ENCODE measurements around the gene AOPEP.
A peak's percentile ranks its signal among the peaks of the same experiment; 100 is the strongest.
"Not testable (repeated sequence)": the region's sequence is repeated elsewhere in the genome, so short reads cannot be mapped to it uniquely, and the experiment has no call there.

AOPEP gene

DNA sequence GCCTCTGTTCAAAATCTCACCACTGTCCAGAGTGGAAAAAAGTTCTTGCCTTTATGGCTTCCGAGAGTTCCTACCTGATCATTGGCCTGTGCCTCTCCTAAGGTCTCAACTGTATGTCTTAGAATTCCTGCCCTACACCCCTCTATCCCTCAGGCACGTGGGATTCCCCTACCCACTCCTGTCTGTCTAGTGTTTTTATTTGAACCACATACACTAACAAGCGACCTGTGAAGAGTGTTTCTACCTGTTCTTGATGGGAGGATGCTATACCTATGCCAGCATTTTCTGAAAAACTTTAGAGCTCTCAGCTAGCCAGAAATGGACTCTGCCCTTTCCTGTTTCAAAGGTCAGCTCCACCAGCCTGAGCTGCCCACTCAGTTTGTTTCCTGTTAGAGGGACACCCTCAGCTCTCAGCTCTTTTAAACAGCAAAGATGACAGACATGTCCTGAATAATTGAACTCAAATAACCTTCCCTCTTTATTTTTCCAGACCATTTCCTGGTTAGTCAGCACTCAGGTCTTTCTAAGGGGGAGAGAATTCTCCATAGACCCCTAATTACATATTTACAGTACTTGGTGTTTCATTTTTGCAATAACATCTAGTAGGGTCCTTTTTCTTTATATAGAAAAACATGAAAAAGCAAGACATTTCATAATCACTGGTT is 214.8 kb downstream of the AOPEP start:
- DNase-seq: no peak

DNA sequence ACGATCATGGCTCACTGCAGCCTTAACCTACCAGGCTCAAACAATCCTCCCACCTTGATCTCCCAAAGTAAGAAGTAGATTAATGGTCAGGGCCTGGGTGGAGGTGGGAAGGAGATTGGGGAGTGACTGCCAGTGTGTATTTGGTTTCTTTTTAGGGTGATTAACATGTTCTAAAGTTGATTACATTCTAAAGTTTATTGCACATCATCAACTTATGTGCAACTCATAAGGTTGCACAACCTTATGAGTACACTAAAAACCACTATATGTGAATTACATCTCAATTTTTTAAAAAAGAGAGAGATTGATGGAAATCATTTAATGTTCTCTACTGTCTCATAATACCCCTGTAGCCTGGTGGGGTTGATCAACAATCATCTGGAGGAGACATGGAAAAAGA is 218.1 kb downstream of the AOPEP start:
- DNase-seq: no peak

DNA sequence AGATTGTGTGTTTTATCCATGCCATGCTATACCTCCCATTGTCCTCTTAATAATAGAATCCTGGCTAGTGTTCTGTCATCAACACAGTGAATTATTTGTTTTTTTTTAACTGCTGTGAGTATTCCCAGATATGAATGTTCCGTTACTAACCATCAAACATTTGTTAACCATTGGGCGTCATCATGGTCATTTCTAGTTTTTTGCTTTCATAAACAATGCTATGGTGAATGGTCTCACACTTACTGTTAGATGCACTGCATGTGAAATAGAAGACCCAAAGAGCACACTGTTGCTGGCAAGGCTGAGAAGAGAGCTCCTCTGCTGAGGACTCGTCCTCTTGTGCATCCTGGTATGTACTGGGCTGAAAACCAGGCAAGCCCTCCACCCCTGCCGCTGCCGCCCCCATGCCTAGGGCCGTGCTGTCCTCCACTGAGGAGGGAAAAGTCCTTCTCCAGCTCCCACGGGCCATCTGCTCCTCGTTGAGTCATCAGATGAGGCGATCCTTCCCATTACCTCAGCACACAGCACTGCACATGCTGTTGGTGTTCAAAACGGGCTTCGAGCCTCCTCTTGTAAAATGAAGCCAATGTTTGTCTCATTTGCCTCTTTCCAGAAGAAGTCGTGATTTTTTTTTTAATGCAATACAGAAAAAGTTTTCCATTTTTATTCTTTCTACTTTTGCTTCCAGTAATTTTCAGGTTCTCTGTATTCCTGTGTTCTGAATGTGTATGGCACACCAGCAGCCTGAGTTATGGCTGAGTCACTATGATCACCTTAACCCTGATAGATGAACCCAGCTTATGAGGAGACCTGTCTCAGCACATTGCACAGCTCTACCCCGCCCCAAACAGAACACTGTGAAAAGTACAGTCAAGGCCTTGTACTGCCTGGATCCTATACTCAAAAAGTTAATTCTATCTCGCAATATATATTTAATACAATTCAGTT is 219.0 kb downstream of the AOPEP start:
- DNase-seq: peak; percentile 77

DNA sequence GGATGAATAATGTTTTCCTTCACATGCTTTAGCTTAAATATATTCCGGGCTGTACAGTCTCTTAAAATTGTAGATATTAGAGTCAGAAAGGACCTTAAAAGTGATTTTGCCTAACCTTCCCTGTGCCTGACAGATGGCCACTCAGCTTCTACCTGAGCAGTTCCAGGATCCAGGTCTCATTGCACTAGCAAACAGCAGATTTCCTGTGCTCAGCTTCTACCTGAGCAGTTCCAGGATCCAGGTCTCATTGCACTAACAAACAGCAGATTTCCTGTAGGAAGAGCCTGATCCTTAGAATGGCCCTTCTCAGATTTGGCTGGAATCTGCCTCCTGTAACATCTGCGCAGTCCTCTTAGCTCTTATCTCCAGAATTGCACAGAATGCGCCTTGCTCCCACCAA is 219.8 kb downstream of the AOPEP start:
- DNase-seq: no peak

DNA sequence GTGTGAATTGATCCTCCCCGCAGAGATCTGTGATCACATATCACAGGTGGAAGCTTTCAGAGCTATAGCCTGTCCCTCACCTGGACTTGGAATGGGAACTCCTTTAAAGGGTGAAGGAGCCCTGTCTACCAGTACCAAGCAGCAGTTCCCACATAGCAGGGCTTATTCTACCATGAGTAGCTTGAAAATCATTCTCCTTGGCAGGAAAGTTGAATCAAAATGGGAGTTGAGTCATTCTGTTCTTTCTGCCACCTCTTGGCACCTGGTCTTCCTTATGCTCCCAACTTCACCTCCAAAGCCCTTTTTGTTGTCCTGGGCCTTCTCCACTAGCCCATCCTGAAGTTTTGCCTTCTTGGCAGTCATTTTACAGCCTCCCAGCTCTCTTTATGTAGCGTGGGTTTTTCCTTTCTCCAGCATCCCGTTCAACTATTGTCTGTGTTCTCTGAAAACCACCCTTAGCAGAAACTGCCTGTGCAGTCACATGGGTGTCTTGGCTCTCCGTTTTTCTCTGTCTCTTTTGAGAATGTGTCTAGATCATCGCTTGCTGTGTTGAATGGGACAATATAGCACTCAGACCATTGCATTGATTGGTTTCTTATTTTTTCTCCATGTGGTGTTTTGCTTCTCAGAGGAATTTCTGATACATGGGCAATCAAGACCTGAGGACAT is 222.2 kb downstream of the AOPEP start:
- DNase-seq: peak; percentile 26

DNA sequence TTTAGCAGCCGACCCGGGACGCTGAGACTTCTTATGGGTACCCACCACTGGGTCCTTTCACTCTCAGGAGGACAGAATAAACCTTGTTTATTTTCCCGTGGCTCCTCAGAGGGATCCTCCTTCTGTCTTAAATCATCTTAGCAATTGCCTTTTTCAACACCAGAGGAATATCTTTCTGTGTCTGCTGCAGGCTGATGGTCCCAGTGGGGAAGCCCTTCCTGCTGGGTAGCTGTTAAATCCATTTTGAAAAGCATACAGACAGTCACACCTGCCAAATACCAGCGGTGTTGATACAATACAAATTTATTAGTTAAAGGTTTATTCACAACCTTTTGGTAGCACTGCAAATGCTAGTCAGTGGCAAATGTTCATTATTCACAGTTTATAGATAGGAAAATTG is 222.9 kb downstream of the AOPEP start:
- no peak for DNase-seq

DNA sequence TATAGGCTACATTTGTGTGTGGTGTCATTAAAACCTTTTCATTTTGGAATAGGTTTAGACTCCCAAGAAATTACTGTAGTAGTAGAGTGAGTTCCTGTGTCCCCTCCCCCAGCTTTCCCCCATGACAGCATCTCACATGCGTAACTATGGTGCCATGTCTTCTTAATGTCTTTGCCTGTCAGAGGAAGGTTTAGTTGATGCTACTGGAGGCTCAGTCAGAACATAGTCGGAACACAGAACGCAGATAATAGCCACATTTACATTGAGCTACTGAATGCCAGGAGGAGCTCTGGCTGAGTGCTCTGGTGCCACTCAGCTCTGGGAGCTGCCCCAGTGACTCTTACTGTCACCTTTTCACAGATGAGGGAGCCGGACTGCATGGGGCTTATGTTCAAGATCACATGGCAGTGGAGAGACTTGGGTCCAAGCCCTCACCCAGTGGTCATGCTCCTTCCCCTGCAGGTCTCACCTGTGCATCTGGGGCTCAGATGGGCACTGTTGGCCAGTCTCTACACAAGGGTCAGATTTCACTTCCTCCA is 223.6 kb downstream of the AOPEP start:
- no peak for DNase-seq

DNA sequence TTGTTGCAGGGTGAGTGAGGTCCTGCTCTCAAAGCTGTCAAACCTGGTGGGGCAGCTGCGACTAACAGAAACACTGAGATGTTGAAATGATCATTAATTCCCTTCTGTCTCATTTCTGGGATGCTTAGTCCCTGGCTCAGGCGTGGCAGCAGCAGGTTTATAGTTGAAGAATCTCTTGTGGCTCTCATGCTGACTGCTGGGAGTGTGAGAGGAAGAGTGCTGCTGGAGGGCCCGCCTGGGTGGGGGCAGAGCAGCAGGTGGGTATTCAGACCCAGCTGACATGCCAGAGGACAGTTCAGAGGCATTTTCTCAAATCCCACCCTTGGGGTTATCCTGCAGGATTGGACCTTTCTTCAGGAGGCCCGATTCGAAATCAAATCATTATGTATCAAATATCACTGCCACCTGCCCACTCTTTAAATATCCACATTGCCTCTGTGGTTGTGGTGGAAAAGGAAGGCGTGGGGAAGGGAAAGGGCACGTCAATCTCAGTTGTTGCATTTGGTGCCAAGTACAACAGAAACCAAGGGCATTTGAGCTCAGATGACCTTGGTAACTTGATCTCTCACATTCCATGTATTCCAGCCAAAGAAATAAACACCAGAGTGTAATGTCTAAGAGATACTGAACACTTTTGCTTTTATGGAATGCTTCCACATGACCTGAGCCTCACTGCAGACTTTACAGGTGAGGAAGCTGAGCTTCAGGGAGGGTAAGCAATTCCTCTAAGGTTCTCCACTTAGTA is 224.3 kb downstream of the AOPEP start:
- DNase-seq: no peak

DNA sequence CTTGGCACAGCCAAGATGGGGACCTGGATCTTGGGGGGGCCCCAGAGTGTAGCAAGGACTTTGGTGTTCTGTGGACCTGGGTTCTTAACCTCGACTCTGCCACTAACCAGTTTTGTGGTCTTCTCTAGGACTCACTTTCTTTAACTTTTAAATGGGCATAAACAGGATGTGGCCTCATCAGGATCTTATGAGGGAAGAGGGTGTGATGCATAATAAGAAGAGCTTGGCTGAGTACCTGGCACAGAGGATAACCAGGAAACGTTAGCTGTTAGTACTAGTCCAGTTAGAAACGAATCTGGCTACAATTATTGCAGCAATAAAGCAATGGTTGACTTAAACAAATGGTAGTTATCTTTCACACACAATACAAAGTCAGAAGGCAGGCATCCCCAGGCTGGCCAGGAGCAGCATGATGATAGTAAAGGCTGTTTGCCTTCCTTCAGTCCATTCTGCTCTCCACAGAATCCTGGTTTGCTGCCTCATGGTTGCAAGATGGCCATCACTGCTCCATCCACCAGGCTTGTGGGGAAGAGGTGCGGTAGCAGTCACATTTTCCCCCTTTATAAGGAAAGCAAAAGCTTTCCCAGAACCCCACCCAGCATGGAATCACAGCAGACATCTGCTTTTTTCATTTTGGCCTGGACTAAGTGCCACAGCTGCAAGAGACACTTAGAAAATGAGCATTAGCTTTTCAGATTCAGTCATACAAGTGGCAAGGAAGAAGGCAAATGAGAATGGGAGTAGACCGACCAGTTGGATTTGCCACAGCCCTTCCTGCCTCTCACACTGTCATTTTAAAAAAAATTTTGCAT is 225.0 kb downstream of the AOPEP start:
- no peak for DNase-seq

DNA sequence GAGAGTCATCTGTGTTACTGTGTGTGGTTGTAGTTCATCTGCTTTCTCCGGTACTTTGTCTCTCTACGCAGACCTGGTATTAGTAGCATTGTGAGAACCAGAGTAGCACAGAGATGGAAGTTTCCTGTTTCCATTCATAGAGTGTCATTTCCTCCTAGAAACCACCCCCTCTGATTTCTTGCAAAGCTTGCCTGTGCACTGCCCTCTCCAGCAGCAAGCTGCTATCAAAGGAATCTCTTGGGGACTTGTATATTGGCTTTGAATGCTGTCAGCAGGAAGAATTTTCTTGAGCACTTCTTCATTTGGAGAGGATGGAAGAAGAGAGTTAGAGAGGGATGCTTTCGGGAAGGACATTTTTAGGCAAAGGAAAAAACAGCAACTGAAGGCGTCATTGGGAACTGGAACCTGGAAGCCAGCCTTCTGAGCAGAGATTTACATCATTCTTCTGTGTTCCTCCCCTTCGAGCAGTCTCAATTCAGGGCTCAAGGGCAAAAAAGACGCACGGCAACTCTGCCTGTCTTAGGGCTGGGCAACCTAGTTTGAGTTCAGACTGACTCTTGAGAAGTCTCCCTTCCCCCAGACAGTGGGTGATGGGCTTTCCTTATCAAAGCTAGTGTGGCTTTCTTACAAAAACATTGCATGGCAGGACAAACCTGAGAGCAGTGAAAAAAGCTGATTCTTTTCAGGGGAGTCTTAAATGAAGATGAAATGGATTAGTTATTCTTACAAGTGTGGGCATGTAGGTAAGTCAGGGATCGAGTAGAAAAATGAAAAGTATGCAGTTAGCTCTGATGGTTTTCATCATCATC is 226.3 kb downstream of the AOPEP start:
- no peak for DNase-seq

DNA sequence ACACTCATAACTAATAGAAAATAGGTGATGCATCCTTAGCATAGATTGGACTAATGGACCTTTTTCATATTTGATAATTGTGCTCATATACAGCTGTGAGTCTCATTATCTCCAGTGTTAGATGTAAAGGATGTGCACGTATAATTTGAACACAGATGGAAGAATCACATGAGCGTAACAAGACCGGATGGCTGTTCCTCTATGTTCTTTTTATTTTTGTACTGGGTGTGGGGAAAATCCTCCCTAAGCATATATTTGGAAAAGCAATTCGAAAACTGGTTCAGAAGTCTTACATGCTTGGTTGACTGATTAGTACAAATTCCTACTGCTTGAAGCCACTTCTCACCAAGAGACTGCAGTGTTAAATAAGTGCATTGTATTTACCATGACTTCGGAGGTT is 230.2 kb downstream of the AOPEP start:
- DNase-seq: no peak

DNA sequence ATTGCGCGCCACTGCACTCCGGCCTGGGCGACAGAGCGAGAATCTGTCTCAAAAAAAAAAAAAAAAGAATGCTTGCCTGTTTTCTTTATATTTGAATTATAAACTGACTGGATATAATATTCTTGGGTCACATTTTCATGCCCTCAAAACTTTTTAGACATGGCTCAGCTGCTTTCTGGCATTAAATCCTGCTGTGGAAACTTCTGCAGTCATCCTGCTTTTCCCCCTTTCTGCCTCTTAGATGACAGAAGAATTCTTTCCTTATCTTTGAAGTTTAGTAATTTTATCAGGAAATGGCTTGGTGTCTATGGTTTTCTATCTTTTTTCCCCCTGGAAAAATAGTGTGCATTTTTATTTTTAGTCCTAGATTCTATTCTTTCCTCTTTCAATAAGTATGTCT is 234.5 kb downstream of the AOPEP start:
- no peak for DNase-seq

DNA sequence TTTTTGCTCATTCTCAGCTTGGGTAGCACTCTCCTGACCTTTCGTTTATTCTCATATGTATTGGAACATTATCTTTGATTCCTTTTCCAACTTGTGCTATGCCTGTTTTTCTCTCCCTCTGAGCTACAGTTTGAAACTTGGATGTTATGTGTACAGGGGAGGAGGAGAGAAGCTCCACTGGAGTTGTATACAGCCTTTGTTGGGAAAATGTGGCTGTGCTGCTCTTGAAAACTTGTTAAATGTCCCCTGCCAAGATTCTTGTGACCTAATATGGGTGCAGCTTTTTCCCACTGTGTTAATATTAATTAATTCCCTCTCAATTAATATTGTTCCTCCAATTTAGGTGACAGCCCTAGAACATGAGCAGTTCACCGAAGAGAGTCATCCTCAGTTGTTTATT is 235.4 kb downstream of the AOPEP start:
- DNase-seq: no peak

DNA sequence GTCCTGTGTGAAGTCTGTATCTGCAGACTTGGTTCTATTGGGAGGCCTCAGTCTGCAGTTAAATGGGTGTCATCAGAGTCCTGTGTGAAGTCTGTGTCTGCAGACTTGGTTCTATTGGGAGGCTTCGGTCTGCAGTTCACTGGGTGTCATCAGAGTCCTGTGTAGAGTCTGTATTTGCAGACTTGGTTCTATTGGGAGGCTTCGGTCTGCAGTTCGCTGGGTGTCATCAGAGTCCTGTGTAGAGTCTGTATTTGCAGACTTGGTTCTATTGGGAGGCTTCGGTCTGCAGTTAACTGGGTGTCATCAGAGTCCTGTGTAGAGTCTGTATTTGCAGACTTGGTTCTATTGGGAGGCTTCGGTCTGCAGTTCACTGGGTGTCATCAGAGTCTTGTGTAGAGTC is 239.1 kb downstream of the AOPEP start:
- not testable (repeated sequence) for DNase-seq

DNA sequence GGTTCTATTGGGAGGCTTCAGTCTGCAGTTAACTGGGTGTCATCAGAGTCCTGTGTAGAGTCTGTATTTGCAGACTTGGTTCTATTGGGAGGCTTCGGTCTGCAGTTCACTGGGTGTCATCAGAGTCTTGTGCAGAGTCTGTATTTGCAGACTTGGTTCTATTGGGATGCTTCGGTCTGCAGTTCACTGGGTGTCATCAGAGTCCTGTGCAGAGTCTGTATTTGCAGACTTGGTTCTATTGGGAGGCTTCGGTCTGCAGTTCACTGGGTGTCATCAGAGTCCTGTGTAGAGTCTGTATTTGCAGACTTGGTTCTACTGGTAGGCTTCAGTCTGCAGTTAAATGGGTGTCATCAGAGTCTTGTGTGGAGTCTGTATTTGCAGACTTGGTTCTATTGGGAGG is 239.5 kb downstream of the AOPEP start:
- DNase-seq: not testable (repeated sequence)

DNA sequence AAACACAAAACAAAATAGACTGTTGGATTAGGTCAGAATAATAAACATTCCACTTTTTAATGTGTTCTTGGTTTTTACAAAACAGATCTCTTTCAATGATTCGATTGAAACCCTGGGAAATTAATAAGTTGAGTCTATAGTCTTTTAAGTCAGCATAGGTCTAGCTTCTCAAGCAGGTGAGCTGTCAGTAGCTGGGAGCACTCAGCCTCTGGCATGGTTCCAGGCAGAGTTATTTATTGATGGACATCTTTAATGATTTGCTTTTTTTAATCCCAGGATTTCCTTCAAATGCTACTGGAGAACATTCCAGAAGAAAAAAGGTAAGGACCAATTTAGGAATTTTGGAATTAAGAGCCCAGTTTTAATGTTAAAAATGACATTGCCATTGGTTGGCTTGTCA is 241.0 kb downstream of the AOPEP start:
- no peak for DNase-seq

DNA sequence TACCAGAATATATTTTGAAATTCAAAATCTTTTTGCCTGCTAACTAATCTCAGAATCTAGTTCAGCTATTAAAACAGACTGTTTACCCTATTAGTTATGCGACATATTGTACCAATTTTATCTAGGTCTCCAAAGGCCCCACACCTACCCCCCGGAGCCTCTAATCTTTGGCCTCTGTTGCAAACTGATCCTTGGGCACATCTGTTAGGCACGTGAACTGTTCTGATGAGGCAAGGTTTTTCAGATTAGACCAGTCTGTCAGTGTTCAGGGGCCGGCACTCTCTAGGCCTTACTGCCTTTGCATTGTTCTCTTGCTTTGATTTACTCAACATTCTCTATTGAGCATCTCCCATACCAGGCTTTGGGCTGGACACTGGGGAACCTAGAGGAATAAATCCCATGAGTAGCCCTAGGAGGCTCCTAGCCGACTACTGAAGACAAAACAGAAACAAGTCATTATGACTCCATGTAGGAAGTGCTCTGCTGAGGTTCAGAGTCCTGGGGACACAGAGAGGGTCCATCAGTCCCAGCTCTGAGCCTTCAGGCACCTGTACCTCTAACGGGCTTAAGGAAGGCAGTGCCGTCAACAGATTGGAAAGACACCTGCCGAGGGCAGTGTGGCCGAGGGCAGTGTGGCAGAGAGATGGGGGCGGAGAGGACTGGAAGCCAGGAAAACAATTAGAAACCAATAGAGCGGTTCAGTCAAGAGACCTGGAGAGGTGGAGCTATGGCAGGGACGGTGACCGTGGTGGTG is 245.1 kb downstream of the AOPEP start:
- no peak for DNase-seq

DNA sequence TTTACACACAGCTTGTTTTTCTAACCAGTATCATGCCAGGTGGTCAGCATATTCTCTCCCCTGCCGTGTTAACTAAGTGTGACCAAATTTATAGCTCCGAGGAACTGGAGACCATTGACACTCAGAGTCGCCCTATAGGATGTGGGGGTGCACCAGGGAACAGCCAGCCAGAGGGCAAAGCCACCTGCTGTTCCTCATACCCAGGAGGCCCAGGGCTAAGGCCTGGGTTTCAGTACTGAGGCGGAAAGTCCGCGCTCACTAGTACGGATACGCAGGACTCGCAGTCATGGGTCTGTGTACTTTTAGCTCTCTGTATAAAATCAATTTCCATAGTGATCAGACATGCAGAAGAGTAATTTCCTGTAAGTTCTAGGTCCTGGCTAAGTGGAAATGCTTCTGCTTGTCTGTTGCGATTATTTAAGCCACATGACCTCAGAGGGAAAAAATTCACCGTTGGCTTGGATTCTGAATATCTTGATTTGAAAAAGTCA is 247.0 kb downstream of the AOPEP start:
- DNase-seq: no peak

DNA sequence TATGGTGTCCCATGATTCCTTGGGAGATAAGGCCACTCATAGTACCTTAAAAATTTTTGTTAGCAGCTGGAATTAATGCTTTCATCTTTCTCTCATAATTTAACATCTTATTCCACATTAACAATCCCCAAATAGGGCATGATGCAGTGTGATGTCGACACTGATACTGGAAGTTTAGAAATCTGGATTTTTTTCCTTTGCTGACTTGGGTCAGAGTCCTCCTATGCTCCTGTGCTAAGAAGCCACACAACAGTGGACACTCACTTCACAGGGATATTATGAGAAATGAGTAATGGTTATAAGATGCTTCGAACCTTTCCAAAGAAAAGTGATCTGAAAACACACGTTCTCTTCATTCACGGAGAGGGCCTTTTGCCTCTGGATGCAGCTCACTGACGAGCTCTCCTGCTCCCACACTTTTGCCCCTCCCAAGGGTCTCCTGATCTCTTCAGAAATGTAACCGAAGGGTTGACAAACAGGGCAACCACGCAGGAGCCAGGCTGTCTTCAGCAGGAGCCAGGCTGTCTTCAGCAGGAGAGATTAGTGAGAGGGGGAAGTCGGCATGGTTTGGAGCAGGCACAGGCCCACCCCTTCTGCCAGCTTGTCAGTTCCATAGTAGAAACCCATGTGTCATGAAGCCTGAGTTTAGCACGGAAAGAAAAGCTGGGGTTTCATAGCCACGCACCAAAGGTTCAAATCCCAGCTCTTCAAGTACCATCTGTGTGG is 247.8 kb downstream of the AOPEP start:
- DNase-seq: no peak

All from NCI-H226 (cell line).